ENCODE data around the gene CDH23. TPM values are rescaled to one million over a fixed set of nuclear protein-coding genes. Genes with fewer than 3 reads are reported as not detected.

The CDH23 gene
- total RNA-seq, 1 donor from 2014 or later, result not detected

GRCh38 chr10:71549766-71550533 is 153.2 kb downstream of the CDH23 start:
- no peaks in the 10 kb centered on the region for H3K4me1 Mint-ChIP-seq (ENCODE audit: low read depth)
- no peaks in the 10 kb centered on the region for H3K9me3 Mint-ChIP-seq (ENCODE audit: low read depth)
- H3K27ac Mint-ChIP-seq (ENCODE audit: unreplicated experiment), result no peak overlapping the region
- no peak for DNase-seq (ENCODE audit: low spot score)
- H3K36me3 Mint-ChIP-seq (ENCODE audit: low read depth), result no peaks in the 10 kb centered on the region
- no peak overlapping the region for H3K4me3 Mint-ChIP-seq (ENCODE audit: unreplicated experiment)
- peaks cover 24% of the 10 kb centered on the region for H3K27me3 Mint-ChIP-seq (ENCODE audit: low read depth)
- no peak for TF ChIP-seq CTCF (IDR thresholded peaks at IDR 0.05)

DNA sequence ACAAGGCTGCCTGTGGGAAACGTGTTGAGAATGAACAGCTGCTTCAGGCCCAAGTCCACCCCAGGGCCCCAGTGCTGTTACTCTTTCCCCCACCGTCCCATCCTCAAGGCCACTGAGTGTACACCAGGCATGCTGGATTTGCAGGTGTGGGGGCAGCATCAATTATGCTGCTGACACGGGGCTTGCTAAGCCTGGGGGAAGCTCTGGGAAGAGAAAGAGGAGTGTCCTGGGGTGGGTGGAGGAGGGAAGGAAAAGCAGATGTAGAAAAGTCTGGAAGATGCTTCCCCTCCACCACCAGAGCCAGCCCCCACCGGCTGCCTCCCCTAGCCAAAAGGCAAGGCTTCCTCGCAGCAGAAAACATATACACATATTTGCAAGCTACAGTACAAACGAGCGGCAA is 153.9 kb downstream of the CDH23 start:
- DNase-seq (ENCODE audit: low spot score), result no peak
- Mint-ChIP-seq H3K36me3 (ENCODE audit: low read depth) (no peaks in the 10 kb centered on the region), H3K9me3 (ENCODE audit: low read depth) (no peaks in the 10 kb centered on the region), H3K4me3 (ENCODE audit: unreplicated experiment) (no peak overlapping the region), H3K27me3 (ENCODE audit: low read depth) (peaks cover 30% of the 10 kb centered on the region), H3K27ac (ENCODE audit: unreplicated experiment) (no peak overlapping the region), H3K4me1 (ENCODE audit: low read depth) (no peaks in the 10 kb centered on the region)
- no peak for TF ChIP-seq CTCF (IDR thresholded peaks at IDR 0.05)

- Mint-ChIP-seq H3K4me1 (ENCODE audit: low read depth) (no peaks in the 10 kb centered on the region), H3K9me3 (ENCODE audit: low read depth) (no peaks in the 10 kb centered on the region), H3K27me3 (ENCODE audit: low read depth) (peaks cover 39% of the 10 kb centered on the region), H3K27ac (ENCODE audit: unreplicated experiment) (no peak overlapping the region), H3K4me3 (ENCODE audit: unreplicated experiment) (no peak overlapping the region), H3K36me3 (ENCODE audit: low read depth) (no peaks in the 10 kb centered on the region)
- no peak for DNase-seq (ENCODE audit: low spot score)
- TF ChIP-seq CTCF (IDR thresholded peaks at IDR 0.05), result no peak
Measured at GRCh38 chr10:71551970-71552369, 155.2 kb downstream of the CDH23 start.

DNA sequence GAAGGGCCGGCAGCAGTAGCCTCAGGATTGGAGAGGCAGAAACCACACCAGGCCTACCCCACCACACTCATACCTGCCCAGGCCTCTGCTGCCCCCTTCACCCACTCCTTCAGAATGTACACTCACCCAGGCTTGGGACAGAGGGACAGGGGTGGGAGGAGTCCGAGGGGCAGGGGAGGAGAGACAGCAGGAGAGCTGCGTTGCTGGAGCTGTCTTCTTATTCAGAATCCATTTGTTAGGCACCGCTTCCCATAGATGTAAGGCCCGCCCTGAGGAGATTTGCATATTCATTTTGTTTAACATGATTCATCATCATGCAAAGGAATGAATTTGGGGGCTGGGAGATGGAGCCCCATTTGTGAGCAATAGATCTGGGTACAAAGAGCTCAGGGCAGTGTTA is 156.7 kb downstream of the CDH23 start:
- Mint-ChIP-seq H3K27ac (ENCODE audit: unreplicated experiment) (no peak overlapping the region), H3K4me1 (ENCODE audit: low read depth) (no peaks in the 10 kb centered on the region), H3K9me3 (ENCODE audit: low read depth) (no peaks in the 10 kb centered on the region), H3K36me3 (ENCODE audit: low read depth) (peaks cover 2% of the 10 kb centered on the region), H3K4me3 (ENCODE audit: unreplicated experiment) (no peak overlapping the region), H3K27me3 (ENCODE audit: low read depth) (peaks cover 50% of the 10 kb centered on the region)
- no peak for TF ChIP-seq CTCF (IDR thresholded peaks at IDR 0.05)
- DNase-seq (ENCODE audit: low spot score), result no peak

- no peaks in the 10 kb centered on the region for H3K4me1 Mint-ChIP-seq (ENCODE audit: low read depth)
- no peak overlapping the region for H3K27ac Mint-ChIP-seq (ENCODE audit: unreplicated experiment)
- peaks cover 2% of the 10 kb centered on the region for H3K36me3 Mint-ChIP-seq (ENCODE audit: low read depth)
- DNase-seq (ENCODE audit: low spot score), result no peak
- H3K9me3 Mint-ChIP-seq (ENCODE audit: low read depth), result no peaks in the 10 kb centered on the region
- no peak overlapping the region for H3K4me3 Mint-ChIP-seq (ENCODE audit: unreplicated experiment)
- H3K27me3 Mint-ChIP-seq (ENCODE audit: low read depth), result peaks cover 60% of the 10 kb centered on the region
- TF ChIP-seq CTCF (IDR thresholded peaks at IDR 0.05), result no peak
Measured at GRCh38 chr10:71554671-71555070, 158.0 kb downstream of the CDH23 start.
